Activated CD4-positive, CD25-positive, alpha-beta regulatory T cell treated with anti-CD3 and anti-CD28 coated beads, Interleukin-2, amount 50 U/mL, for 16 hours (primary cell): Measurements from ENCODE around the gene NTF3.

ENCODE experiments used
- DNase-seq: peaks from one replicate; pipeline ENCODE4 v3.0.0-alpha.2; 2020; ENCODE audit warnings: low read depth, low spot score

Gene NTF3

DNA sequence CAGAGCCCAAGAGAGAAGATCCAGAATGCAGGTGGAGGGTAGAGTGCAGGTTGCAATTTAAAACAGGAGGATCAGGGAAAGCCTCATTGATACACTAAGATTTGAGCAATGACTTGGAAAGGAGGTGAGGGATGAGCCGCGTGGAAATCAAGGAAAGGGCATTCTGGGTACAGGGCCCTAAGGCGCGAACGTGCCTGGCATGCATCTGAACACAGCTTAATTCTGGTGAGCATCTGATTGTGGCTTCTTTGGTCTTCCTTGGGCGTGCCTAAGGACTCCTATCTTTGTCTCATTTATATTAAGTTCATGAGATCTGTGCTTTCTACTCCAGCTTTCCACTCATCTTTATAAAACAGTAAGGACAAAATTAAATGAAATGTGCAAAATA is 79.3 kb downstream of the NTF3 start:
- no peak for DNase-seq

DNA sequence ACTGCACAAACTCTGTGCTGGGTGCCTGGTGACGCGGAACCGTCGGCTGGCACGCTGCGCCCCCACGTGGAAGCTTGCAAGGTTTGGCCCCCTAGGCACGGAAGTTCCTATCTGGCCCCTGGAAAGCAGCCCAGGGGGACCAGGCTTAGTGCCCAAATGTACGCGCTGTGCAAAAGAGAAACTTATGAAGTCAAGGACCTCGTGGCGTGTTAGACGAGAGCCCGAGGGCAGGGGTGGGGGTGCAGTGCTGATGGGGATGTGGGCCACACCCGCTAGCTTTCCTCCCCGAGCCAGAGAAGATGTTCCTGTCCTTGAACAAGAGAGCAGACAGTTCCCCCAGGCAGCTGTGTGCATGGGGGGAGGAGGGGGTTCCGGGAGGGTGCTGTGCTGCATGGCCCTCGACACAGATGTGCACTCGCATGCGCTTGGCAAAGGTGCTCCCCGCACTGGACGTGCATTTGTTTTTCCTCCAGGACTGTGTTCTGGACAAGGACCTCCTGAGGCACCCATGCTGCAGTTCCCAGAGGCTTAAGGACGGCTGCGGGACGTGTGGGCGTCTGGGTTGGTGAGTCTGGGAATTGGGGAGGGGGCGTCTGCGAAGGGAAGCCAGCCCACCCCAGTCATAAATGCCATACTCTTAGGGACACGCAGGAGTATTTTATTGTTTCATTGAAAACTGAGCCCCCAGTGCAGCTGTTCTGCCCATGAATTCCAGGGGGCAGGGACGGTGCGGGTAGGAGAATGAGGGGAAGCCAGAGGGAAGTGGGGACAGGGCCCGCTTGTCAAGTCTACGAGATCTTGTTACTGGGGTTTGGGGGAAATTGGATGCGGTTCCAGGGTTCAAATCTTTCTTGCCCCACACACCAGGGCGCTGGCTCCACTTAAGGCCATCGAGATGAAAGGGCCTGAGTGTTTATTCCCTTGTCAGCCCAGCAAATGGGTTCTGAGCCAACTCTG is 80.0 kb downstream of the NTF3 start:
- DNase-seq, result no peak

DNA sequence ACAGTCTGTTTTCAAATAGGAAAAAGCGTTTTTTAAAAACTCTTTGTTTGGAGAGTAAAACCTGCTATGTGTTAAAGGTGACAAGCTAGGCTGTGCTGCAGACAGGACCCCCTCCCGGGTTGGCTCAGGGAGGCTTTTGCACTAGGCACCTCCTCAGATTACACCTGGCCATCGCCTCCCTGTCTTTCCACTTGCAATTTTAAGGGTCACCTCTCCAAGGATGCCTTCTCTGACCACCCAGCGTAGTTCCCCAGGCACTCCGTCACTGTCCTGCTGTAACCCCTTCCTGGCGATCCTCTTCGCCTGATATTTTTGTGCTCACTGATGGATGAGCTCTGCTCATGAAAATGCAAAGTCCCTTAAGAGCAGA is 80.7 kb downstream of the NTF3 start:
- DNase-seq, result no peak

DNA sequence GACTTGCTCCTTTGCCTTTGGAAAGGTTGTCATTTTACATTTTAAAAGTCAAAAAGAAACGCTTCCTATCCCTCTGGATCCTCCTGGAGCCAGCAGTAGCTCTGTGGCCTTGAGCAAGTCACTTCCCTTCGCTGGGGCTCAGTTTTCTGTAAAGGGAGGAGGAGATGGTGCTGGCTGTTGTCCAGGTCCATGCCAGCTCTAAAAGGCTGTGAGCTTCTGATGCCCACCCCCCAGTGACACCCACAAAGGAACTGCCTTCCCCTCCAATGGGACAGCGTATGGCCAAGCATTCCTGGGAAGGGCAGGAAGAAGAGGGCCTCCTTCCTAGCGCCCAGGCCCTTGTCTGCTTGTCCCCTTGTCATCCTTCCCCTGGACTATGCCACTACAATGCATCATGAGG is 81.5 kb downstream of the NTF3 start:
- no peak for DNase-seq

DNA sequence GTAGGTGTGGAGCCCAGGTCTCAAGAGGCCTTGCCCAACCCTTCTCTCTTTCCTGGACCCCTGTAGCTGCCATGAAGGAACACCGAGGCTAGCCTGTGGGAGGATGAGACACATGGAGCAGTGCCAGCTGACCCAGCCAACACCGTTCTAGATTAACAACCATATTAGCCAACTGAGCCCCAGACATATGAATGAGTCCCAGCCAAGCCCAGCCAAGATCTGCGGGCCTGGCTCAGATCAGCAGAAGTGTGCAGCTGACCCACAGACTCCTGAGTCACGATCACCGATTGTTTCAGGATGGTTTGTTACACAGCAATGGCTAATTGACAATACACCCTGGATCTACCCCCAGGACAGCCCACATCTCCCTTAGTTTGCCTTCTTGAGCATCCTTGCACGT is 82.1 kb downstream of the NTF3 start:
- no peak for DNase-seq

DNA sequence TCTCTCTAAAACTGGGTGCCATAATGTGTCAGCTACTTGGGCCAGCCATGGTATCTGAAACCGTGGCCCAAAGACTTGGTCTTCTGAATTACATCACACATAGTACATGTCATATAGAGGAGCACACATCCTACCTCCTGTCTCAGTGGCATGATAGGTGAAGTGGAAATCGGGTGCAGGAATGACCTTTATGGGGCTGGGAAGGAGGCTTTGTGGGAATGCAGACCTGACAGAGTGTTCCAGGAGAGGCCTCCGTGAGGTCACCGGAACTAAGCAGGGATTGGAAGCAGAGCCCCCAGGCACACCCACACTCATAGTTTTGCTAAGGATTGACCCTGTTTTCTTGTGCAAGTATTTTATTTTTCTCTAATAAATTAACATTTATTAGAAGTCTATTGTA is 82.6 kb downstream of the NTF3 start:
- DNase-seq, result no peak

DNA sequence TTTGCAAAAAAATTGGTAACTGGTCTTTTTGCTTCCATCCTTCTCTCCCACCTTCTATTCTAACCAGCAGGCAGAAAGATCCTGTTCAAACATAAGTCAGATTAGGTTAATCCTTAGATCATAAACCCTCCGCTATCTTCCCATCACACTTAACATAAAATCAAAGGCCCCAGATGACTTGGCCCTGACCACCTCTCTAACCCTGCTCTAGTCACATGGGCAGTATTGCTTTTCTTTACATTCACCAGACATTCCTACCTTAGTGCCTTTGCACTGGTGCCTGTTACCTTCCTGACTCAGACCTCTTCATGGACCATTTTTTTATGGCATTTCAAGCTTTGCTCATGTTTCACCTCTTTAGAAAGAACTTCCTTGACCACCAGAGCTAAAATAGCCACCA is 83.5 kb downstream of the NTF3 start:
- DNase-seq, result no peak

DNA sequence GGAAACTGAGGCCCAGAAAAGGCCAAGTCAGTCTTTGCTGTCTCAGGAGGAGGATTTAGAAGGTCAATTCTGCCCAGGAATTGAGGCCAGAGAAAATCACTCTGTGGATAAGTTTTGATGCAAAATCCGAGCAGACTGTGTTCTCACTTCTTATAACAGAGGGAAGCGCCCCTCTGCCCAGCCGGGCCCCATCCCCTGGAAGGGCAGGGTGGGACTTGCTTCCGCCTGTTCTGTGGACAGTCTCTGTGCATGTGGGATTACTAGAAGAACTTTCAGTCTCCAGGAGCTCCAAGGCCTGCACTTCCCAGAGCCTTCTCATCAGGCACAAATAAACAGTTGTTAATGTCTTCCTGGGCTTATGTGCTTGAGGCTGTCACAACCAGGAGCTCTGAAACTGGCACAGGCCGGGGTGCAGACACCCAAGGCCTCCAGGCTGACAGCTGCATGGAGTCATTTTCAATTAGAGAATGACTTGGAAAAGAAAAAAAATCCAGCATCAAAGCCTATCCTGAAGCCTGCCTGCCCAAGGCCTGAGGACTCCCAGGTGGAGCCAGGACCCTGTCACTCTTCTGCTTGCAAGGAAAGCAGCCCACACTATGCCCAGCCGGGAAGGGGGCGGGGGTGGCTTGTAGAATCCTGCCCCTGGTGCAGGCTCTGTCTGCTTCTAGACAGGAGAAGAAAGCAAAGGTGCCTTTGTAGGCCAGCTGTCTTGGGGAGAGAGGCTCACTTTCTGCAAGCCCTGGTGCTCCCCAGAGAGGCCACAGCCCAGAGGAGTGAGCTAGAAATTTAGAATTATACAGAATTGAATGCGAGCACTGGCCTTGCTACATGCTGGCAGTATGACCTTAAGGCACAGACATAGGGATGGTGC is 84.7 kb downstream of the NTF3 start:
- no peak for DNase-seq

DNA sequence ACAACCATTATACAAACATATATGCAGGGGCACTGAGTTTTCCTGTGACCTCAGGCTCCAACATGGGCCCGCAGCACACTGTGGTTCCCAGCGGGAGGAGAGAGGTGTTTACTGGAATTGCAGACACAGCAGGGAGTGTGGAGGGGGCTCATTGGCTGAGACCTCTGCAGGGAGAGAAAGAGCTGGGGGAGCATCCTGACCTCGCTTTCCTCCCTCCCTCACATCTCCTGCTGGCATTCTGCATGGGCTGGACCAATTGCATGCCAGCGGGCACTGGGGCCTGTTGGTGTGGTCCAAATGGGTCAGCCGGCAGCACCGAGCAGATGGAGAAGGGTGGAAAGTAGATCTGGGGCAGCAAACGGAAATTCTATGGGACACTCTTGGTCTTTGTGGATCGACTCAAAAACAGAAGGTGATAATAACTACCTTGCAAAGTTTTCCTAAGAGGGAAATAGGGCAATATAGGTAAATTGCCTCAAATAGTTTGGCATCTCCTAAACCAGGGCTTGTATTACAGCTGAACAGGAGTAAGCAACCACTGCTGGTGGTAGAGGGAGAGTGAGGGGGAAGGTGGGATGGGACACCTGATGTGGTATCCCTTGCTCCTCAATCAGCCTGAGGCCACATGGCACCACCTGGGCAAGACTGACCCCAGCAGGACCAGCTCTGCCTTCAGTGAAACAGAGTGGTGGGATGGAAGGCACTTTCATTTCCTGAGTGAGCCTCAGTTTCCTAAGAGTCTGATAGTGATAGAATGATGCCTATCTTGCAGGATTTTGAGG is 86.9 kb downstream of the NTF3 start:
- DNase-seq, result no peak

DNA sequence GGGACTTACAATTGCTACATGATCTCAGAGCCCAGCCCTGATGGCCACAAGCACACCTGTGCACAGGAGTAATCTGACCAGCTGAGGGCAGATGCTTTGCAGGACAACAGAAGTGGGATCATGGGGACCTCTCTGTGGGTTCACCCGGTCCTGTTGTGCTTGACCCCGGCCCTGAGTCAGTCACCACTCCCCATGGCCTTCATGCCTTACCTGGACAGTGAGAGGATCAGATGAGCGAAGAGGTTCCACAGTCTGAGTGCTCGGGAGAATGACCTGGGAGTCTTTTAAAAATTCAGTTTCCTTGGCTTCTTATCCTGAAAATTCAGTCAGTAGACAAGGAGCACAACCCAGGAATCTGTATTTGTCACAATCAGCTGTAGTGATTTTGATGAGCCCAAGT is 88.1 kb downstream of the NTF3 start:
- no peak for DNase-seq

DNA sequence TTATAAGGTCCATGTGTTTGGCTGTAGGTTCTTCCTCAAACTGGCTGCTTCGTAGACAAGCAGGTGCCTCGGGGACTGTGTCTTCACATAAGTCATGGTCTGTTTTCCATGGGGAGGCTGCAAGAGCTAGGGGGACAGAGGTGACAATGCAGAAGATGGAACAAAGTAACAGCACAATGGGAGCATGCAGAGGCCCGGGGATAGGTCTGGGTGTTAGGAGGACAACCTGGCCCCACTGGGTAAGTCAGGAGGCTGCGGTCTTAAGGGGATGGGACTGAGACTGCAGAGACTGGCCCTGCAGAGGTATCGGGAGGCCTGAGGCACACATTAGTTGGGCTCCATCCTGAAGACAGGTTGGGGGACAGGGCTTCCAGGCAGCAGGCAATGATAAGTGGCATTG is 88.9 kb downstream of the NTF3 start:
- DNase-seq, result no peak

DNA sequence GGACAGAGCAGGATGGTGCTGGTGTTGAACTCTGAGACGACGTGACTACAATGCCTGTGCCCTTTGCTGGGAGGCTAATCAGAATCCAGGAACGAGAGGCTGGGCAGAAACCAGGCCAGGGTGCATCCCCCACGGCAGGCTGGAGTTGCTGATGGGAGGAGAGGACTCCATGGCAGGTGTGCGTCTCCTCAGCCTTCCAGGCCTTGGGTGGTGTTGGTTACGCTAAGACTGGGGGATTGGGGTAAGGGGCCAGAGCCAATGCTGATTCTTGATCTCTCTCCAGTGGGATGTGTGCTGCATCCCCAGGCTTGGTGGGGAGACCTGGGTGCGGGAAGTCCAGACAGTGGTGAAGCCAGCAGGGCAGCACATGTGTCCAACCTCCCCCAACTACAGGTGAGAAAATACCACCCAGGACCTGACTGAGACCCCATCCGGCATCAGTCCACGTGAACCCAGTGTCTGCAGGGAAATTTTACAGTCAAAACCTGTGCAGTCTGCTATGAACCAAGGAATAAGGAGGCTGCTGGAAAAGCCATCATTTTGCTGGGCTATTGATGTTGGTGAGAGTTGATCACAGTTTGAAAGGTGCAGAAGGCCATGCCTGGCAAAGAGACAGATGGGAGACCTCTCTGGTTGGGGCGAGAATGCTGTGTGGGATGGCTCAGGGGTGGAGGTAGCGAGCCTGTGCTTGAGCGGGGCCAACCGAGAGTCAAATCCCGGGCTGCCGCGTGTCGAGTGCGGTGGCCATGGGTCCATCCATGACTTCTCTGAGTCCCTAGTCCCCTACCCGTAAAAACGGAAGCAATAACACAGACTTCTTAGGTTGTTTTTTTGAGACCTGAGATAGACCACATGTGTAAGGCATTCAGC is 89.8 kb downstream of the NTF3 start:
- DNase-seq, result no peak

DNA sequence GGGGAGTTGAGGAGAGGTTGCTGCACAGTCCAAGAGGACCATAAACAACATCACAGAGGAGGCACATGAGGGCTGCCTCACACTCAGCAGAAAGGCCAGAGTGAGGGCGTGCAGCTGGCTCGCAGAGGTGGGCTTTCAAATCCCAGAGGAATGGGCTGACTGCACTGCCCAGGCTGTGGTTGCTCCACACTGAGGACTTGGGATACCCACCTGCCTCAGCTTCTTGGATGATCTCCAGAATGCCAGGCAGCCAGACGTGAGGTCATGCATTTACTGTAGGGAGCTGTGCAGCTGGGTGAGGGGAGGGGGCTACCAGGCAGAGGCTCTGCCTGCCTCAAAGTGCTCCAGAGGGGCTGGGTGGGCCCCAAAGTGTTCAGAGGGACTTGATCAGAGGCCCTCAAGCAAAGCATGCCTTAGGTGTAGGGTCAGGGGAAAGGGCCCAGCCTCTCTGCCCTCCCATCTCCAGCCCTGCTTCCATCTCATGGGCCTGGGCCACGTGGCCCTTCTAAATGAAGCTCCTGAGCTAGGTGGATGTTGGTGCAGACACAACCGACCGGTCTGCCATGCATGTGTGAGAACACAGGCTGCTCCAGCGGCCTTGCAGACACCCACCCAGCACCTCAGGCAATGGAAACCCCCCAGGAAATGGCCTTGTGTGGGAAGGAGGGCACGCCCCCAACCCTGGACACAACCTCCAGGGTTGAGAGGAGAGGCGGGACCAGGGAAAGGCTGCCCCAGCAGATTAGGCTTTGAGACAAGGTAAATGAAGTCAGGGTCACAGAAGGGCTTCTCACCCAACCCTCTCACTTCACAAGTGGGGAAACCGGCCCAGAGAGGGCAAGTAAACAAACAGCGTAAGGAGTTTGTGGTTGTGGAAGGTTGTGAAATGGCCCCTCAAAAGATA is 90.8 kb downstream of the NTF3 start:
- no peak for DNase-seq

DNA sequence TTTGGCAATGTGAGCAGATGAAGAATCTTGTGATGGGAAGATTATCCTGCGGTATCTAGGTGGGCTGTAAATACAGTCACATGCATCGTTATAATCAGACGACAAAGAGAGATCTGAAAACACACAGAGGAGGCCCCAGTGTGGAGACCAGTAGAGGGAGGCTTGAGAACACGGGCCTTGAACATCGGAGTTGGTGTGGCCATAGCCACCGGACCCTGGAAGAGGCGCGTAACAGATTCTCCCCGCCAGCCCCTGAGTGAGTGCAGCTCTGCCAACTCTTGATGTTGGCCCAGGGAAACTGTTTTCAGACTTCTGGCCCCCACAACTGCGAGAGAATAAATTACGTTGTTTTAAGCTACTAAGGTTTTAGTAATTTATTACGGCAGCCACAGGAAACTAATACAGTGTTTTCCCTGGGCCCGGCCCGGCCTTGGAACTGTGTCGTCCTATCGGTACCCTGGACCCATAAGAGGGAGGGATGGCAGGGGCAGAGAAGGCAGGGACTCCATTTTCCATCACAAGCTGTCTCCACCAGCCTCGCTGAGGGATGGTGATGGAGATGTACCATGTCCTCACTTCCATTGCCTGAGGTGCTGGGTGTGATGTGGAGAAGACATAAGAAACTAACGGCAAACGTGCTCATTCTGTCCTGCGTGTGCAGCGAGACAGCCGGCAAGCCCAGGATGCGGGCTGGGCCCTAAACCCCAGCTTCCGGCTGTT is 91.6 kb downstream of the NTF3 start:
- DNase-seq, result no peak

DNA sequence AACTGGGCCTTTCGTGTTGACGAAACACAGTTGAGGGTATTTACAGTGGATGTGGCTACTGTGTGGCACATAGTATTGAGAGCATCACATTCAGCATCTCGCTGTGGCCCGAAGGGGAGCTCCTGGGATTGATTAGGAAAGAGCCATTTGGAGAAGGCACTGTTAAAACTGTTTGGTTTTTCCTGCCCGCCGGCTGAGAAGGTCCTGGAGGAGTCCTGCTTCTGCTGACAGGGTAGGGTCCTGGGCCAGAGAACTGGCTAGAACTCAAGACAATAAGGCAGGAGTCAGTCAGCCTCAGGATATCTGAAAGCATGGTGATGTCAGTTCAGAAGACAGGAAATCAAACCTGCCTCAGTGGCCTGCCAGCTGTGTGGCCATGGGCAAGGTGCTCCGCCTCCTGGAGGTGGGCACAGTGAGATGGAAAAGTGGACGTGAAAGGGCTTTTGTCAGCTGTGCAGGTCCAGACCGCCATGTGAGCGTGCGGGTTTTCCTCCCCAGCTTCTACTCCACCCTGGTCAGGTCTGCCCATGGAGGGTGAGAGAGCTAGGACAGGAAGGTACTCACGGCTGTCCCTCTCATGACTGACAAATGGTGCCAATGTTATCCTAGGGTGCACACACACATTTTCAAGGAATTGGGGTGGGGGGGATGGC is 92.3 kb downstream of the NTF3 start:
- DNase-seq, result no peak

DNA sequence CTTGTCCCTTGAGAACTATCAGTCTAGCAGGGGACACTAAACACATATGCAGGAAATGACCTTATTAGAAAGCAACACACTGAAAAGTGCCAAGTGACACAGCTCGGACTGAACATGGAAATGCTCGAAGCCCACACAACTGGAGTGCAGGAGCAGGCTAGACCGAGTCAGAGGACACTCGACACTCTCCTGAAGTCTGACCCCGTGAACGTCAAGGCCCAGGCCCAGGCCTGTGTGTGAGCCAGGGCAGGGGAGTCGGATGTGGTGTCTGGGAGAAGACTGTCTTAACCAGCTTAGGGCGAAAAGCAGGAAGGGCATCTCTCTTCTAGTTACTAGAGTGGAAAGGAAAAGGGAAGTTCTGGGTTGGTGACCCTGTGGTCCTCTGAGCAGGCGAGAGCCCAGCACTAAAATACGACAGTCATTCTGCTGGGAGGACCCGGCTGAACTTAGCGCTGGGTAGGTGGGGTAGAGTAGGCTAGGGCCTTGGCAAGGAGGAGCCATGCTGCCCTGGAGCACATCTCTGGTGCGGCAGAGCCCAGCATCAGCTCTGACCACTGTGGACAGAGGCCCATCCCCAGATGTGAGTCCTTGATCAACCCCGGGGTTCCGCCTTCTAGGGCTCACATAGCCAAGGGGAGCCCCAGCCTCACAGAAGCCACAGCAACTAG is 93.0 kb downstream of the NTF3 start:
- no peak for DNase-seq

DNA sequence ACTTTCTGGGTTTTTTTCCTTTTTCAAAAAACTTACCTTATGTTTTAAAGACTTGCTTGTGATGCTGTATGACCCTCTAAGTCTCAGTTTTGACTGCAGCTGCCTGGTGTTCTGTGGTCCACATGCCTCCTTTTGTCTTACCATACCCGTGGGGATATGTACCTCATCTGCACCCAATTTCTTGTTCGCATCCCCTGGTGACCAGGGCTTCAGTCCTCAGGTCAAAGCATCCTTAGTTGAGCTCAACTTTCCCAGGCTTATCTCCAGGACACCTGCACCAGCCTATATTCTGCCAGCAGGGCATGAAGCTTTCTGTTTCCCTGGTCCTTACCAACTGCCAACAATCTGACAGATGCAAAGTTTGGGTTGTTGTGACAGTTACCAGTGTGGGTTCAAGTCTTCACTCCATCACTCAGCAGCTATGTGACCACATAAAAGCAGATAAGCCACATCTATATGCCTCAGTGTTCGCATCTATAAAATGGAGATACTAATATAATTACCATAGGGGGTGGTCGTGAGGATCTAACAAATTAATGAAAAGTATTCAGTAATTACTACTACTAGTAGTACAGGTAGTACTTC is 94.0 kb downstream of the NTF3 start:
- no peak for DNase-seq

DNA sequence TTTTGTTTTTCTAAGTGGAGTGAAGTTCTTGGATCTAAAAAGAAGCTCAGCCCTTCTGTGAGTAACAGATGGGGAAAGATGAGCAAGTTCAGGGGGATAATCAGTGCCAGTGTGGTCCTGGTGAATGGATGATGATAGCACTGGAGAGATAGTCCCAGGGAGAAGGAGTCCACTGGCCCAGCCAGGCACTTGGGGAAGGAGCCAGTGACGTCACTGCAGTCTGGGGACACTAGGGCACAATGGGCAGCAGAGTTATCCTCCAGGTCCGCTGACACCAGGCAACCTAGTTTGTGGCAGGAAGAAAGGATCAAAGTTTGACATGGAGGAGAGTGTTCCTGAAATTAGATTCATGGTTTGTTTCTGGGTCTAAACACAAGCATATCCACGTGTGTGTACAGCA is 101.5 kb downstream of the NTF3 start:
- no peak for DNase-seq
